Testis (tissue), 3 donors: ENCODE results near the gene ST6GAL2. TPM values are rescaled to one million over a fixed set of nuclear protein-coding genes. Genes with fewer than 3 reads are reported as not detected.

Experiments used
- DNase-seq: peaks from one replicate; pipeline ENCODE4 v3.0.0-alpha.2; 2019
- H3K27ac ChIP-seq, 2 donors: fragments of 200-600 bp; sonication (generic); one replicate each; pipeline ENCODE4 v1.5.1; 2019
- H3K27me3 ChIP-seq: fragments of 200-600 bp; sonication (generic); one replicate; pipeline ENCODE4 v1.5.1; 2019
- H3K36me3 ChIP-seq: fragments of 200-600 bp; sonication (generic); one replicate; pipeline ENCODE4 v1.5.1; 2017; ENCODE audit warnings: low read depth; ENCODE audit errors: missing control alignments
- H3K4me1 ChIP-seq: fragments of 200-600 bp; sonication (generic); one replicate; pipeline ENCODE4 v1.5.1; 2019
- H3K4me3 ChIP-seq, 2 donors: fragments of 200-600 bp; sonication (generic); one replicate each; pipeline ENCODE4 v1.5.1; 2017 to 2019
- H3K9me3 ChIP-seq: fragments of 200-600 bp; sonication (generic); one replicate; pipeline ENCODE4 v1.5.1; 2017
- CTCF ChIP-seq, 3 experiments: fragments of 450-650 bp in 2 of 3; fragments of 200-600 bp in 1 of 3; sonication (generic) in 1 of 3; IDR thresholded peaks; one replicate each; pipeline ENCODE4 v1.5.1; 2016 to 2019; ENCODE audit warnings: antibody characterized with exemption in 3 of 3, mild to moderate bottlenecking in 2 of 3, moderate library complexity in 1 of 3
- POLR2A ChIP-seq: fragments of 450-650 bp; IDR thresholded peaks from one replicate; pipeline ENCODE4 v1.6.1; 2017; ENCODE audit warnings: antibody characterized with exemption, mild to moderate bottlenecking, moderate library complexity
- WGBS, 2 donors: methylation state at CpG; one replicate each; pipeline ENCODE4 v1.1.5; 2018; 5-methylcytosine and 5-hydroxymethylcytosine counted together
- intact Hi-C: fragments of 100-400 bp; cut with DNase I; formaldehyde crosslinking; loops from one replicate; pipeline ENCODE4 v1.15.1; 2023; ENCODE audit warnings: low total_unique reads
- polyA plus RNA-seq: library from polyadenylated mRNA; stranded (reverse); fragments of 350-450 nt; fragmentation: Illumina TruSeq; extraction: RNeasy Lipid Tissue Mini Kit (QIAGEN cat#74804); gene quantifications from one replicate; pipeline ENCODE4 v1.2.3, GENCODE V29; 2014; ENCODE audit warnings: low read depth, low replicate concordance; ENCODE audit not compliant: insufficient read depth
- total RNA-seq, 2 donors: library from RNA; depleted of rRNA; stranded (reverse); fragments of >200 nt; gene quantifications; one replicate each; pipeline ENCODE4 v1.2.3, GENCODE V29; 2016

Gene ST6GAL2
- total and polyA plus RNA-seq, 3 donors from 2014 or later, result 14.3 to 95.6 (median 83.8) TPM

GRCh38 chr2:106890606-106891005 is 4.6 kb upstream of the ST6GAL2 start:
- no peak for DNase-seq
- Histone ChIP-seq H3K4me1 (no peaks in the 10 kb centered on the region), H3K27ac (no peak overlapping the region), H3K9me3 (no peaks in the 10 kb centered on the region), H3K4me3 (no peak overlapping the region), H3K36me3 (no peaks in the 10 kb centered on the region), H3K27me3 (no peaks in the 10 kb centered on the region)
- 53 to 67% methylated on average over 5 of the region's 5 CpGs for WGBS, 2 donors
- intact Hi-C loops, result no loop called here
- TF ChIP-seq POLR2A (no peak), CTCF (IDR thresholded peaks at IDR 0.05) (no peak)

GRCh38 chr2:106886916-106887758 is 1.2 kb upstream of the ST6GAL2 start:
- Histone ChIP-seq H3K4me3 (peak overlapping the region; percentile 52 to 69), H3K4me1 (no peaks in the 10 kb centered on the region), H3K9me3 (no peaks in the 10 kb centered on the region), H3K27me3 (no peaks in the 10 kb centered on the region), H3K27ac (peak overlapping the region; percentile 65 to 72), H3K36me3 (no peaks in the 10 kb centered on the region)
- intact Hi-C loops, result no loop called here
- 1 to 7% methylated on average over 18 to 63 of the region's 71 CpGs for WGBS, 2 donors
- DNase-seq, result peak; percentile 73
- TF ChIP-seq CTCF (IDR thresholded peaks at IDR 0.05) (no peak), POLR2A (no peak)

- peak overlapping the region; percentile 52 to 69 for H3K4me3 ChIP-seq
- DNase-seq, result peak; percentile 28
- intact Hi-C loops, result no loop called here
Observed at GRCh38 chr2:106885329-106885728, 638 bp downstream of the ST6GAL2 start.

GRCh38 chr2:106882673-106883072 is 3.3 kb downstream of the ST6GAL2 start:
- no peaks in the 10 kb centered on the region for H3K9me3 ChIP-seq
- H3K4me3 ChIP-seq, result no peak overlapping the region
- no peak overlapping the region for H3K27ac ChIP-seq
- 61 to 67% methylated on average over 3 of the region's 3 CpGs for whole genome bisulfite sequencing, 2 donors
- peak; percentile 74 for DNase-seq
- no peaks in the 10 kb centered on the region for H3K36me3 ChIP-seq
- H3K4me1 ChIP-seq, result no peaks in the 10 kb centered on the region
- H3K27me3 ChIP-seq, result no peaks in the 10 kb centered on the region
- TF ChIP-seq CTCF (IDR thresholded peaks at IDR 0.05) (peak in 1 of 3 experiments; percentile 13), POLR2A (no peak)
- intact Hi-C loops, result no loop called here

More at GRCh38 chr2:106885329-106885728, 638 bp downstream of the ST6GAL2 start:
- TF ChIP-seq POLR2A (no peak), CTCF (IDR thresholded peaks at IDR 0.05) (no peak)
- 1% methylated on average over 10 of the region's 10 CpGs for WGBS, 2 donors
- H3K27ac ChIP-seq, result peak overlapping the region; percentile 65 to 72
- H3K36me3 ChIP-seq, result no peaks in the 10 kb centered on the region
- H3K27me3 ChIP-seq, result no peaks in the 10 kb centered on the region
- no peaks in the 10 kb centered on the region for H3K4me1 ChIP-seq
- no peaks in the 10 kb centered on the region for H3K9me3 ChIP-seq
